ENCODE results near the gene AFG3L2.

DNA sequence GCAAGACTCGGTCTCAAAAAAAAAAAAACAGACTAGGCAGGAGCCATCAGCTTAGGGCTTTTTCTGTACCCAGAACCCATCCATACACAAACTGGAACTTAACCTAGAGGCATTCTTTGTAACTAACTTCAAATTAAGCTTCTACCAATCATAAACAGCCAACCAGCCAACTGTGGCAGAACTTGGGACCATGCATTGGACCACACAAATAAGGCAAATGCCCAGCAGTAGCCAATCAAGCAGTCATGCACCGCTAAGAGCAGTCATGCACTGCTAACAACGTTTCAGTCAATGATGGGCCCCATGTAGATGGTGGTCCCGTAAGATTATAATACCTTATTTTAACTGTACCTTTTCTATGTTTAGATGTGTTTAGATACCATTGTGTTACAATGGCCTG, 46.3 kb downstream of the AFG3L2 start:
- TF ChIP-seq REST (IDR thresholded peaks at IDR 0.05; ENCODE audit: insufficient read depth in 1 of 2, low read depth in 2 of 2, low read length in 2 of 2) = no peak
- no peak for TF ChIP-seq TAF1 (IDR thresholded peaks at IDR 0.05; ENCODE audit: borderline replicate concordance, insufficient read depth, low read length)

Measured in PFSK-1 (cell line).